Ovary (tissue), 9 donors: Measurements from ENCODE around the gene MNAT1. TPM values are rescaled to one million over a fixed set of nuclear protein-coding genes. Genes with fewer than 3 reads are reported as not detected.
"Not testable (repeated sequence)": the region's sequence is repeated elsewhere in the genome, so short reads cannot be mapped to it uniquely, and the experiment has no call there.

ENCODE experiments used
- DNase-seq, 5 donors: peaks; one replicate each; pipeline ENCODE4 v3.0.0-alpha.2; 2019 to 2020
- H3K27ac ChIP-seq, 2 donors: fragments of 200-600 bp; one replicate each; pipeline versions ENCODE4 v1.5.1 to v1.8.0; 2019 to 2022
- H3K27me3 ChIP-seq: fragments of 200-600 bp; one replicate; pipeline ENCODE4 v1.8.0; 2022
- H3K36me3 ChIP-seq: fragments of 200-600 bp; sonication (generic); one replicate; pipeline ENCODE4 v1.5.1; 2019
- H3K4me1 ChIP-seq: one replicate; pipeline ENCODE4 v1.8.1; 2013; ENCODE audit warnings: mild to moderate bottlenecking, moderate library complexity; ENCODE audit not compliant: insufficient read depth
- H3K4me3 ChIP-seq: fragments of 200-600 bp; sonication (generic); one replicate; pipeline ENCODE4 v1.5.1; 2017
- H3K9me3 ChIP-seq, 2 donors: fragments of 200-600 bp in 1 of 2; sonication (generic) in 1 of 2; one replicate each; pipeline versions ENCODE4 v1.5.1 to v1.8.1; 2013 to 2019; ENCODE audit warnings: mild to moderate bottlenecking in 1 of 2, moderate library complexity in 1 of 2
- CTCF ChIP-seq, 3 donors: fragments of 450-650 bp in 2 of 3; fragments of 200-600 bp in 1 of 3; IDR thresholded peaks; one replicate each; pipeline versions ENCODE4 v1.5.1 to v1.8.0; 2016 to 2022; ENCODE audit warnings: antibody characterized with exemption in 3 of 3, mild to moderate bottlenecking in 1 of 3
- EP300 ChIP-seq: sonication (generic); formaldehyde crosslinking; IDR thresholded peaks from one replicate; pipeline ENCODE4 v1.6.1; 2017; ENCODE audit warnings: antibody characterized with exemption
- POLR2A ChIP-seq: fragments of 450-650 bp; IDR thresholded peaks from one replicate; pipeline ENCODE4 v1.6.1; 2017; ENCODE audit warnings: antibody characterized with exemption, mild to moderate bottlenecking, moderate library complexity
- WGBS, 3 donors: extraction: QIAGEN DNeasy Blood & Tissue Kit in 1 of 3; methylation state at CpG; one replicate each; pipeline versions ENCODE4 v1.1.5 to v1.1.7; 2013 to 2017; 5-methylcytosine and 5-hydroxymethylcytosine counted together
- intact Hi-C, 4 donors: fragments of 100-400 bp; cut with DNase I; formaldehyde crosslinking; loops; one replicate each; pipeline versions ENCODE4 v1.11.0 to v1.15.1; 2022 to 2023
- polyA plus RNA-seq, 2 donors: library from polyadenylated mRNA; stranded (reverse); fragments of 200-250 nt in 1 of 2; fragments of 350-450 nt in 1 of 2; fragmentation: Illumina TruSeq in 1 of 2; extraction: RNeasy Lipid Tissue Mini Kit (QIAGEN cat#74804) in 1 of 2; gene quantifications; one replicate each; pipeline ENCODE4 v1.2.3, GENCODE V29; 2013 to 2014
- total RNA-seq, 7 donors: library from RNA; depleted of rRNA in 2 of 7; stranded (reverse); fragments of >200 nt in 2 of 7; fragmentation: NEBNext Ultra II Directional in 3 of 7; extraction: Animal tissue kit (Norgen Biotek cat#: 25700) in 3 of 7; gene quantifications; one replicate each; pipeline versions ENCODE4 v1.1.0 to v1.2.4, GENCODE V29; 2016 to 2023
- donor health status: DM: no; HTN: no; CAD: no; lungs with moderate emphysema.
- donor health status: DM: no; HTN: no; CAD: no.
- donor health status: Bipolar disorder and iron deficiency.
- donor health status: DM: yes; HTN: yes; CAD: no.
- donor health status: DM: no; HTN: no; CAD: no.
- donor health status: DM: yes; HTN: yes; CAD: no.

The MNAT1 gene
- total and polyA plus RNA-seq, 9 donors: 23.0 to 59.4 (median 32.8) TPM

- no peak overlapping the region for H3K4me3 ChIP-seq
- TF ChIP-seq POLR2A (no peak), EP300 (no peak), CTCF (IDR thresholded peaks at IDR 0.05) (no peak)
- no peaks in the 10 kb centered on the region for H3K4me1 ChIP-seq
- no peaks in the 10 kb centered on the region for H3K36me3 ChIP-seq
- no peaks in the 10 kb centered on the region for H3K9me3 ChIP-seq
- H3K27me3 ChIP-seq: no peaks in the 10 kb centered on the region
- no peak for DNase-seq
- intact Hi-C loops: no loop called here
- no peak overlapping the region for H3K27ac ChIP-seq
Observed at GRCh38 chr14:60878536-60878935, 144.0 kb downstream of the MNAT1 start.

- WGBS, 3 donors: 97 to 100% (median 98%) methylated on average over 1 of the region's 1 CpG
- H3K27me3 ChIP-seq: no peaks in the 10 kb centered on the region
- no peaks in the 10 kb centered on the region for H3K36me3 ChIP-seq
- H3K27ac ChIP-seq: no peak overlapping the region
- no peaks in the 10 kb centered on the region for H3K9me3 ChIP-seq
- intact Hi-C loops: no loop called here
- no peak for DNase-seq
- no peak overlapping the region for H3K4me3 ChIP-seq
- TF ChIP-seq EP300 (no peak), CTCF (IDR thresholded peaks at IDR 0.05) (no peak), POLR2A (no peak)
- no peaks in the 10 kb centered on the region for H3K4me1 ChIP-seq
Observed at GRCh38 chr14:60882219-60882618, 147.7 kb downstream of the MNAT1 start.

GRCh38 chr14:60884134-60884533 lies 149.6 kb downstream of the MNAT1 start:
- Histone ChIP-seq H3K36me3 (no peaks in the 10 kb centered on the region), H3K27ac (no peak overlapping the region), H3K27me3 (no peaks in the 10 kb centered on the region), H3K4me3 (no peak overlapping the region), H3K4me1 (no peaks in the 10 kb centered on the region), H3K9me3 (no peaks in the 10 kb centered on the region)
- no peak for DNase-seq
- TF ChIP-seq POLR2A (no peak), EP300 (no peak), CTCF (IDR thresholded peaks at IDR 0.05) (no peak)
- intact Hi-C loops: no loop called here

- H3K4me1 ChIP-seq, H3K27ac ChIP-seq, H3K4me3 ChIP-seq, H3K27me3 ChIP-seq, H3K9me3 ChIP-seq, intact Hi-C loops, DNase-seq, H3K36me3 ChIP-seq: not testable (repeated sequence)
- WGBS, 3 donors: 90 to 99% (median 95%) methylated on average over 3 of the region's 3 CpGs
Observed at GRCh38 chr14:60890636-60891035, 156.1 kb downstream of the MNAT1 start.

GRCh38 chr14:60893911-60894310 lies 159.3 kb downstream of the MNAT1 start:
- no peaks in the 10 kb centered on the region for H3K4me1 ChIP-seq
- H3K9me3 ChIP-seq: no peaks in the 10 kb centered on the region
- H3K36me3 ChIP-seq: no peaks in the 10 kb centered on the region
- TF ChIP-seq CTCF (IDR thresholded peaks at IDR 0.05): no peak
- intact Hi-C loops: no loop called here
- H3K27me3 ChIP-seq: no peaks in the 10 kb centered on the region
- WGBS, 3 donors: 88 to 97% (median 94%) methylated on average over 3 of the region's 3 CpGs
- no peak overlapping the region for H3K27ac ChIP-seq
- no peak overlapping the region for H3K4me3 ChIP-seq
- DNase-seq: no peak
